CD4-positive, alpha-beta T cell (primary cell): Measurements from ENCODE around the gene HNRNPA1. TPM values are rescaled to one million over a fixed set of nuclear protein-coding genes. Genes with fewer than 3 reads are reported as not detected.

ENCODE experiments used
- ATAC-seq: fragments of 200-7000 bp; cut with Tn5 transposase; one replicate; pipeline ENCODE4 v1.10.0; 2022; ENCODE audit warnings: mild to moderate bottlenecking; ENCODE audit not compliant: poor library complexity
- CTCF ChIA-PET: fragments of 350-600 bp; sonication (Branson Sonifier 250); formaldehyde crosslinking; loops from one replicate; lab custom pipeline; 2021; ENCODE audit warnings: antibody characterized with exemption, inconsistent platforms; lab: Charles Lee
- POLR2A ChIA-PET: fragments of 350-600 bp; sonication (Branson Sonifier 250); formaldehyde crosslinking; loops from one replicate; lab custom pipeline; 2021; ENCODE audit warnings: antibody characterized with exemption, inconsistent platforms; lab: Charles Lee
- DNase-seq, 14 experiments: peaks; one replicate each; pipeline ENCODE4 v3.0.0-alpha.2; 2013 to 2020; ENCODE audit warnings: mixed read lengths in 2 of 14
- H3K27ac ChIP-seq, 2 donors: one replicate each; pipeline versions ENCODE4 v1.5.1 to v1.7.0; 2013; ENCODE audit warnings: low read length in 2 of 2, low read depth in 1 of 2, mild to moderate bottlenecking in 1 of 2
- H3K27me3 ChIP-seq, 2 experiments: 1 replicate in 1 of 2; 2 replicates in 1 of 2; pipeline versions ENCODE4 v1.6.1 to v1.7.0; 2013; ENCODE audit warnings: low read length in 2 of 2, control low read depth in 1 of 2, mild to moderate bottlenecking in 1 of 2, moderate library complexity in 1 of 2; ENCODE audit not compliant: insufficient read depth in 2 of 2, control insufficient read depth in 1 of 2
- H3K36me3 ChIP-seq: one replicate; pipeline ENCODE4 v1.6.1; 2013; ENCODE audit warnings: low read length, control low read depth; ENCODE audit not compliant: insufficient read depth
- H3K4me1 ChIP-seq: one replicate; pipeline ENCODE4 v1.6.1; 2013; ENCODE audit warnings: low read length, control low read depth; ENCODE audit not compliant: insufficient read depth
- H3K4me3 ChIP-seq: one replicate; pipeline ENCODE4 v1.5.1; 2013; ENCODE audit warnings: mild to moderate bottlenecking, low read length, moderate library complexity
- H3K9me3 ChIP-seq, 2 experiments: 1 replicate in 1 of 2; 2 replicates in 1 of 2; pipeline versions ENCODE4 v1.6.1 to v1.7.0; 2013; ENCODE audit warnings: low read length in 2 of 2, mild to moderate bottlenecking in 2 of 2, control low read depth in 1 of 2, moderate library complexity in 1 of 2; ENCODE audit not compliant: control insufficient read depth in 1 of 2, insufficient read depth in 1 of 2
- H3K27ac Mint-ChIP-seq: one replicate; pipeline ENCODE4 v1.8.0; 2020; ENCODE audit warnings: mixed read lengths
- H3K27me3 Mint-ChIP-seq: one replicate; pipeline ENCODE4 v1.8.0; 2021; ENCODE audit warnings: mixed read lengths
- H3K36me3 Mint-ChIP-seq: one replicate; pipeline ENCODE4 v1.8.0; 2021; ENCODE audit warnings: low read depth, mixed read lengths
- H3K4me1 Mint-ChIP-seq: one replicate; pipeline ENCODE4 v1.8.0; 2021; ENCODE audit warnings: low read depth, mixed read lengths
- H3K4me3 Mint-ChIP-seq: one replicate; pipeline ENCODE4 v1.8.0; 2020; ENCODE audit warnings: mild to moderate bottlenecking, mixed read lengths
- H3K9me3 Mint-ChIP-seq: one replicate; pipeline ENCODE4 v1.8.0; 2020; ENCODE audit warnings: mixed read lengths
- CTCF ChIP-seq: fragments of 200-600 bp; IDR thresholded peaks from one replicate; pipeline ENCODE4 v1.8.0; 2022; ENCODE audit warnings: antibody characterized with exemption, mild to moderate bottlenecking
- intact Hi-C, 2 experiments: fragments of 100-400 bp; cut with DNase I in 1 of 2; cut with micrococcal nuclease in 1 of 2; formaldehyde crosslinking; loops; one replicate each; pipeline versions ENCODE4 v1.15.1 to v1.9.0; 2023 to 2025; cut with DNase I, micrococcal nuclease
- total RNA-seq, 174 experiments: library from RNA in 2 of 174; stranded (reverse) in 2 of 174; gene quantifications; one replicate each; pipeline ENCODE4 v1.2.3 and lab custom pipeline; 2021 to 2026

HNRNPA1 gene
- total RNA-seq, 2 experiments from 2014 or later: 1,969 to 1,994 TPM

GRCh38 chr12:54251667-54252284 lies 28.8 kb upstream of the HNRNPA1 start:
- ChIA-PET POLR2A (interaction anchor here (0.8 to 3.7 kb wide), 8 partner anchors 29 to 245 kb away, joined by 3 to 29 read pairs (median 3); partner anchors contain the start of genes CBX5, COPZ1, HNRNPA1 and NCKAP1L), CTCF (interaction anchor here (0.6 to 2.2 kb wide), 18 partner anchors 9 to 1031 kb away, joined by 3 to 13 read pairs (median 4); partner anchors contain the start of genes COPZ1 and HNRNPA1)
- Mint-ChIP-seq H3K4me1 (peaks cover 18% of the 10 kb centered on the region), H3K27me3 (no peaks in the 10 kb centered on the region), H3K4me3 (no peak overlapping the region), H3K27ac (no peak overlapping the region), H3K9me3 (no peaks in the 10 kb centered on the region), H3K36me3 (peaks cover 68% of the 10 kb centered on the region)
- Histone ChIP-seq H3K36me3 (peaks cover 28% of the 10 kb centered on the region), H3K4me1 (no peaks in the 10 kb centered on the region), H3K27me3 (no peaks in the 10 kb centered on the region), H3K9me3 (no peaks in the 10 kb centered on the region), H3K4me3 (no peak overlapping the region), H3K27ac (no peak overlapping the region)
- DNase-seq (peak in 5 of 14 experiments; percentile 3 to 69 (median 58)), ATAC-seq (peak; percentile 69)
- TF ChIP-seq CTCF: peak; percentile 74
- intact Hi-C loops: loop anchor here (2.0 kb wide), 4 partner anchors 27 to 117 kb away; no protein-coding TSS in a partner anchor

GRCh38 chr12:54253240-54253639 lies 27.3 kb upstream of the HNRNPA1 start:
- no peaks in the 10 kb centered on the region for H3K9me3 Mint-ChIP-seq
- no peak for ATAC-seq
- no peaks in the 10 kb centered on the region for H3K27me3 Mint-ChIP-seq
- no peak for TF ChIP-seq CTCF
- CTCF ChIA-PET: interaction anchor here (0.7 to 2.2 kb wide), 4 partner anchors 11 to 115 kb away, joined by 3 to 11 read pairs (median 7); no protein-coding TSS in a partner anchor
- Histone ChIP-seq H3K27ac (no peak overlapping the region), H3K27me3 (no peaks in the 10 kb centered on the region), H3K4me1 (no peaks in the 10 kb centered on the region), H3K36me3 (peaks cover 29% of the 10 kb centered on the region), H3K9me3 (no peaks in the 10 kb centered on the region), H3K4me3 (no peak overlapping the region)
- peaks cover 67% of the 10 kb centered on the region for H3K36me3 Mint-ChIP-seq
- H3K4me1 Mint-ChIP-seq: peaks cover 24% of the 10 kb centered on the region
- no peak overlapping the region for H3K27ac Mint-ChIP-seq
- no peak overlapping the region for H3K4me3 Mint-ChIP-seq
- intact Hi-C loops: loop anchor here in 1 of 2 experiments (2.0 kb wide), 2 partner anchors 26 to 108 kb away; no protein-coding TSS in a partner anchor
- POLR2A ChIA-PET: interaction anchor here (0.5 to 3.7 kb wide), 4 partner anchors 8 to 37 kb away, joined by 3 to 29 read pairs (median 5); partner anchors contain the start of genes CBX5 and HNRNPA1
- no peak for DNase-seq

- no peak for DNase-seq
- ChIA-PET CTCF (no interaction called here), POLR2A (no interaction called here)
- no peak for TF ChIP-seq CTCF
- Mint-ChIP-seq H3K27ac (no peak overlapping the region), H3K9me3 (no peaks in the 10 kb centered on the region), H3K4me1 (peaks cover 31% of the 10 kb centered on the region), H3K36me3 (peaks cover 40% of the 10 kb centered on the region), H3K27me3 (no peaks in the 10 kb centered on the region), H3K4me3 (no peak overlapping the region)
- peaks cover 22% of the 10 kb centered on the region for H3K36me3 ChIP-seq
- H3K27me3 ChIP-seq: no peaks in the 10 kb centered on the region
- peaks cover 12% of the 10 kb centered on the region for H3K4me1 ChIP-seq
- no peaks in the 10 kb centered on the region for H3K9me3 ChIP-seq
- intact Hi-C loops: no loop called here
- H3K4me3 ChIP-seq: no peak overlapping the region
- no peak overlapping the region for H3K27ac ChIP-seq
- ATAC-seq: no peak
These were observed 23.2 kb upstream of the HNRNPA1 start for GRCh38 chr12:54257332-54257731.
